Hematopoietic multipotent progenitor cell treated with erythropoietin and hydrocortisone succinate and interleukin-3 and kit ligand, for 4 days (in vitro differentiated cells): ENCODE results near the gene ALPI.

Experiments
- DNase-seq: peaks from one replicate; pipeline ENCODE4 v3.0.0-alpha.2; 2015

ALPI gene

GRCh38 chr2:232486558-232487384, 30.8 kb downstream of the ALPI start:
- no peak for DNase-seq

DNA sequence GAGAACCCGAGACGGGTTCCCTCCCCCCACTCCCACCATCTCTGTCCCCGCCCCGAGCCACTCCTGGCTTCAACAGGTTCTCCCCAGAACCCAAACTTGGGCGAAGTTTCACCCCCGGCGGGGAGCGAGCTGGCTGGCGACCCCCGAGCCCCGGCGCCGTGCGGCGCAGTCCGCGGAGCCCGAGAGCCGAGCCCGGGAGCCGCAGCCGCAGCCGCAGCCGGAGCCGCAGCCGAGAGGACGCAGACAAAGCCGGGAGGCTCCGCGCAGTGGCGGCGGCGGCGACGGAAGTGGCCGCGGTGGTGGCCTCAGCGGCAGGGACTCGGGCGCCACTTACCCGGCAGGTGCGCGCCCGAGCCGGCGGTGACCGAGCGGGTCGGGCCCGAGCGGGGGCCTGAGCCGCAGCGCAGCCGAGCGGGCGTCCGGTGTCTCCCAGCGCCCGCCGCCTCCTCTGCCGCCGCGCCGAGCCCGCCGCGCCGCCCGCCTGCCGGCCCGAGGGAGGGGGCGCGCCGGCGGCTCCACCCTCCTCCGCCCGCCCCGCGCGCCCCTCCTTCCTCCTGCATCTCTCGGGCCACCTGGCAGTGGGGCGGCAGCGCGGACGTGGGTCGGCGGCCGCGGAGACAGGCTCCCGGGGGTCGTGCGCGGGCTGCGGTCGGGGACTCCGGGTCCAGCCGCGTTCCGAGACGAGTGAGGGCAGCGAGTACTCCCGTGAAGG, 31.6 kb downstream of the ALPI start, which contains the start of gene ECEL1:
Gene ECEL1, minus strand, starts transcription at position 450 of the 712 bp plus-strand sequence. CDS start 1,181 bp downstream, outside the sequence.
- no peak for DNase-seq

- DNase-seq = no peak
Measured at GRCh38 chr2:232488097-232488711, 32.3 kb downstream of the ALPI start.

- no peak for DNase-seq
Measured at GRCh38 chr2:232488721-232489300, 32.9 kb downstream of the ALPI start.

GRCh38 chr2:232489516-232490220, 33.7 kb downstream of the ALPI start:
- no peak for DNase-seq

DNA sequence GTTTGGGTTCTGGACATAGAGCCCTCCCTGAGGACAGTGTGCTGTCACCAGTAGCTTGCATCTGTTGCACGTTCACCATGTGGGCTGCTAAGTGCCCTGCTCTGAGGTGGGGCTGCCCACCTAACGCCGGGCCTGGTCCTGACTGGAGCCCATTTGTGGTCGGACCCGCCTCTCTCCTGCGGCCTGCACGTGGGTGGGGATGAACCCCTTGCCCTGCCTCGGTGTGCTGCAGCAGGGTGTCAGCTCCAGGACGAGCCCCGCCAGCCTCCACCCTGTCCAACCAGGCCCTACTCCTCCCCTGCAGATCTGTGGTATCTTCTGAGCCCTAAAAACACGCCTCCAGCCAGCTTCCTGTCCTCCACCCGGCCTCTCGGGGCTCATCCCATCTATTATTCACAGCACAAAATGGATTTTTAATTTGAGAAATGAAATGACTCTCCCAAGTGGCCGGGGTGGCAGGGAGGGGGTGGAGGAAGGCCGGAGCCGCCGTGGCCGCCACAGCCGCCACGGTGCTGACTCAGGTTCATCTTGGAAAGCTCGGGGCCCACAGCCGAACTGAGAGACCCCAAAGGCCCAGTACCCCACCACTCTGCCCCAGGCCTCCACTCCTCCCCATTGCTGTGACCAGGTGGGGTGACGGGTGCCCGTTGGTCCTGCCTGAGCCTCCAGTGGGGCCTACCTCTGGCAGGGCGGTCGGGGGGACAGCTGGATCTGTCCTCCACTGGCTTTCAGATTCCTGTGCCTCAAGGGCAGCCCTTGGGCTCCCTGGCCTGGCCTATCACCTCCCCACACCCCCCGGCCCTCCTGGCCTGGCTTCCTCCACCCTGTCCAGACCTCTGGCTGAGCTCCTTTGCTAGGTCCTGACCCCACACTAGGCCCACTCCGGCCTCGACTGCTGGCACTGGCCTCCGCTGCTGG, 34.5 kb downstream of the ALPI start:
- no peak for DNase-seq

DNA sequence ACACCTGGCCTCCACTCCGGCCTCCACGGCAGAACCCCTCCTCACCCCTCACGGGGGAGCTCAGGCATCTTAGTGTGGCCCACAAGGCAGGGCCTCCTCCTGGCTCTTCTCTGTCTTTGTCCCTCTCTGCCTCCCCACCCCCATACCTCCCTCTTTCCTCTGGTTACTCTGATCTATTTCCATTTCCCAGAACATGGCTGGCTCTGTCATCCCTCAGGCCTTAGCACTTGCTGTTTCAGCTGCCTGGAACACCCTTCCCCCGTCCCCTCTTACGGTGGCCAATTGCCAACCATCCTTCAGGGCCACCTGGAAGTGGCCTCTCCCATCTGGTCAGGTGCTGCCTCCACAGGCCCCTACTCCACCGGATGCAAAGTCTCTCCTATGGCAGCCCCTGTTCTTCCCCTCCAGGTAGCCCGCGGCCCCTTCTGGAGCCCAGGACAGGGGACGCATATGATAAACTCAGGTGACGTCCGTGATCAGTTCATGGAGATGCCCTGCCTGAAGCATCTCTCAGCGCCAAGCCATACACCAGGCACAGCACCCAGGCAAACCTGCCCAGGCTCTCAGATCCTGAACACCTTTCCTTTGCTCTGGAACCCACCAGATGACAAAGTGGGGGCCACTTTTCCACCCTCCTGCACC, 35.3 kb downstream of the ALPI start:
- no peak for DNase-seq

GRCh38 chr2:232492236-232492848, 36.4 kb downstream of the ALPI start:
- DNase-seq = no peak

- DNase-seq = no peak
Measured at GRCh38 chr2:232492963-232493700, 37.2 kb downstream of the ALPI start.

GRCh38 chr2:232493701-232494474, 37.9 kb downstream of the ALPI start:
- DNase-seq = no peak

- DNase-seq = no peak
Measured at GRCh38 chr2:232494542-232494941, 38.6 kb downstream of the ALPI start.

DNA sequence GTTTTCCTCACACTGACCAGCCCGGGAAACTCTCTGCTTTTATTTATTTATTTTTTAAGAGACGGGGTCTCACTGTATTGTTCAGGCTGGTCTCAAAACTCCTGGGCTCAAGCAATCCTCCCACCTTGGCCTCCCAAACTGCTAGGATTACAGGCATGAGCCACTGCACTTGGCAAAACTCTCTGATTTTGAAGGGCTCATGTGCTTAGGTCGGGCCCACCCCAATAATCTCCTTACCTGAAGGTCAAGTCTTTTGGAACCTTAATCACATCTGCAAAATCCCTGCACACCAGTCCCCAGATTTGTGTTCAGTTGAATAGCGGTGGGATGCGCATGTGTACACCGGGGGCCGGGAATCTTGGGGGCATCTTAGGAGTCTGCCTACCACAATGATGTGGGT, 39.3 kb downstream of the ALPI start:
- DNase-seq = no peak

GRCh38 chr2:232496501-232497270, 40.7 kb downstream of the ALPI start:
- no peak for DNase-seq

- DNase-seq = no peak
Measured at GRCh38 chr2:232497348-232497747, 41.4 kb downstream of the ALPI start.

GRCh38 chr2:232498452-232498851, 42.5 kb downstream of the ALPI start:
- no peak for DNase-seq

- no peak for DNase-seq
Measured at GRCh38 chr2:232501331-232501771, 45.4 kb downstream of the ALPI start.

- DNase-seq = no peak
Measured at GRCh38 chr2:232501794-232502390, 45.9 kb downstream of the ALPI start.

- no peak for DNase-seq
Measured at GRCh38 chr2:232502511-232502910, 46.6 kb downstream of the ALPI start.
